Measurements from ENCODE around the gene ADPGK. TPM values are rescaled to one million over a fixed set of nuclear protein-coding genes. Genes with fewer than 3 reads are reported as not detected.
"Not testable (repeated sequence)": the region's sequence is repeated elsewhere in the genome, so short reads cannot be mapped to it uniquely, and the experiment has no call there.

ADPGK gene
- total RNA-seq, 2 donors from 2014 or later: 52.0 to 68.6 TPM

DNA sequence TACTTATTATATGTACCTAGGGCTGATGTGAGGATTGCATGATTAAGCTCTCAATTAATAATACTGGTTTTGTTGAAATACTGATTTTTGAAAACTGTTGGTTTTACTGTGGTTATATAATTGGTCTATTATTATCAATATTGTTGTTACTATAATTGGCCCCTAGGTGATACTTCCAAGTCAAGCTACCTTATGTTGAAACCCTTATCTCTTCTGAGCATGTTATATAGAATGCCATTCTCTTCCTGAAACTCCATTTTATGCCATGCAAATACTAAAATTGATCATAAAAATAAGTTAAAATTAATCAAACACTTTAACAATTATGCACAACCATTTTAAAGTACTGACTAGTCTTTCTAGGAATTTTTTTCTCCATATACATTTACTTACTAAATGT is 51.5 kb downstream of the ADPGK start:
- TF ChIP-seq, protein P1, sequence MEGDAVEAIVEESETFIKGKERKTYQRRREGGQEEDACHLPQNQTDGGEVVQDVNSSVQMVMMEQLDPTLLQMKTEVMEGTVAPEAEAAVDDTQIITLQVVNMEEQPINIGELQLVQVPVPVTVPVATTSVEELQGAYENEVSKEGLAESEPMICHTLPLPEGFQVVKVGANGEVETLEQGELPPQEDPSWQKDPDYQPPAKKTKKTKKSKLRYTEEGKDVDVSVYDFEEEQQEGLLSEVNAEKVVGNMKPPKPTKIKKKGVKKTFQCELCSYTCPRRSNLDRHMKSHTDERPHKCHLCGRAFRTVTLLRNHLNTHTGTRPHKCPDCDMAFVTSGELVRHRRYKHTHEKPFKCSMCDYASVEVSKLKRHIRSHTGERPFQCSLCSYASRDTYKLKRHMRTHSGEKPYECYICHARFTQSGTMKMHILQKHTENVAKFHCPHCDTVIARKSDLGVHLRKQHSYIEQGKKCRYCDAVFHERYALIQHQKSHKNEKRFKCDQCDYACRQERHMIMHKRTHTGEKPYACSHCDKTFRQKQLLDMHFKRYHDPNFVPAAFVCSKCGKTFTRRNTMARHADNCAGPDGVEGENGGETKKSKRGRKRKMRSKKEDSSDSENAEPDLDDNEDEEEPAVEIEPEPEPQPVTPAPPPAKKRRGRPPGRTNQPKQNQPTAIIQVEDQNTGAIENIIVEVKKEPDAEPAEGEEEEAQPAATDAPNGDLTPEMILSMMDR (conservative IDR thresholded peaks at IDR 0.05): no peak
- Histone ChIP-seq H3K36me3 (ENCODE audit: control insufficient read depth, insufficient read depth, low read length) (peaks cover 53% of the 10 kb centered on the region), H3K9me3 (ENCODE audit: control insufficient read depth, low read length) (no peaks in the 10 kb centered on the region), H3K4me1 (ENCODE audit: control insufficient read depth, insufficient read depth, low read length) (peaks cover 24% of the 10 kb centered on the region), H3K27ac (ENCODE audit: low read depth, low read length) (no peak overlapping the region), H3K9ac (ENCODE audit: extremely low read depth, low read length, poor library complexity, severe bottlenecking) (no peak overlapping the region), H3K27me3 (ENCODE audit: control insufficient read depth, insufficient read depth, low read length, poor library complexity, severe bottlenecking) (no peaks in the 10 kb centered on the region), H3K4me3 (ENCODE audit: low read length) (no peak overlapping the region)
- Mint-ChIP-seq H3K27ac (no peak overlapping the region), H3K4me1 (peaks cover 29% of the 10 kb centered on the region), H3K36me3 (ENCODE audit: low read depth) (peaks cover 46% of the 10 kb centered on the region), H3K4me3 (no peak overlapping the region), H3K9me3 (no peaks in the 10 kb centered on the region), H3K27me3 (ENCODE audit: insufficient read depth) (no peaks in the 10 kb centered on the region)
- DNase-seq: no peak

DNA sequence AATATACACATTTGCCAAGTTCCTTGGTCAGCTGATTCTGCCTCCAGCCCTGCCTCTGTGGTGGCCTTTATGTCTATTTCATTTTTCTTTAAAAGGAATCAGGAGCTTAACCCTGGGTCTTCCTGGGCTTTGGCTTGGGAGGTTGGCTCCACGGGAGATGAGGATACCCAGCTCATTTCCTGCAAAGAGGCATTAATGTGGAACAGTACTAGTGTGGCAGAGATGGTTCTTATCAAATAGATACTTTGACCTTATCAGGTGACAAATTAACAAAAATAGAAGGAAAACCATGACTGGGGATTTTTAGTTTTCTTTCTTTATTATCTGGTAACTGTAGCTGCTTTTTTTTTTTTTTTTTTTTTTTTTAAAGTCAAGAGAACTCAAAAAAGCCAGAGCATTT is 54.7 kb downstream of the ADPGK start:
- Mint-ChIP-seq H3K4me3 (no peak overlapping the region), H3K4me1 (peaks cover 12% of the 10 kb centered on the region), H3K27ac (no peak overlapping the region), H3K9me3 (no peaks in the 10 kb centered on the region), H3K36me3 (ENCODE audit: low read depth) (peaks cover 36% of the 10 kb centered on the region), H3K27me3 (ENCODE audit: insufficient read depth) (no peaks in the 10 kb centered on the region)
- DNase-seq: no peak
- Histone ChIP-seq H3K9me3 (ENCODE audit: control insufficient read depth, low read length) (no peaks in the 10 kb centered on the region), H3K9ac (ENCODE audit: extremely low read depth, low read length, poor library complexity, severe bottlenecking) (no peak overlapping the region), H3K4me1 (ENCODE audit: control insufficient read depth, insufficient read depth, low read length) (peaks cover 13% of the 10 kb centered on the region), H3K4me3 (ENCODE audit: low read length) (no peak overlapping the region), H3K27me3 (ENCODE audit: control insufficient read depth, insufficient read depth, low read length, poor library complexity, severe bottlenecking) (no peaks in the 10 kb centered on the region), H3K36me3 (ENCODE audit: control insufficient read depth, insufficient read depth, low read length) (peaks cover 37% of the 10 kb centered on the region), H3K27ac (ENCODE audit: low read depth, low read length) (no peak overlapping the region)
- WGBS, 2 experiments (ENCODE audit: insufficient coverage in 1 of 2, insufficient read length in 1 of 2): 78% methylated on average over 1 of the region's 1 CpG; no CpG with 5 or more reads in 1 of the 2 experiments
- TF ChIP-seq, protein P1 (conservative IDR thresholded peaks at IDR 0.05): no peak

DNA sequence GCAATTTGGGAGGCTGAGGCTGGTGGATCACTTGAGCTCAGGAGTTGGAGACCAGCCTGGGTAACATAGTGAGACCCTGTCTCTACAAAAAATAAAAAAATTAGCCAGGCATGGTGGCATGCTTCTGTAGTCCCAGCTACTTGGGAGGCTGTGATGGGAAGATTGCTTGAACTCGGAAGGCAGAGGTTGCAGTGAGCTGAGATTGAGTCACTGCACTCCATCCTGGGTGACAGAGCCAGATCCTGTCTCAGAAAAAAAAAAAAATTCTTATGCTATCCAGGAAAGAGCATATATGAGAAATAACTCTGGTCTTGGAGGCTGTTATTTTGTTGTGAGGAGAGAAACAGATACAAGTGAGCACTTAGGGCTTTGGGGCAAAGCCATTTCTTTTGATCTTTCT is 55.3 kb downstream of the ADPGK start:
- DNase-seq; H3K27me3 Mint-ChIP-seq (ENCODE audit: insufficient read depth); H3K9me3 ChIP-seq (ENCODE audit: control insufficient read depth, low read length); H3K9me3 Mint-ChIP-seq; H3K27ac ChIP-seq (ENCODE audit: low read depth, low read length); H3K4me3 Mint-ChIP-seq; H3K27me3 ChIP-seq (ENCODE audit: control insufficient read depth, insufficient read depth, low read length, poor library complexity, severe bottlenecking); H3K9ac ChIP-seq (ENCODE audit: extremely low read depth, low read length, poor library complexity, severe bottlenecking); H3K27ac Mint-ChIP-seq; H3K4me3 ChIP-seq (ENCODE audit: low read length): not testable (repeated sequence)
- 86 to 100% methylated on average over 1 of the region's 1 CpG for WGBS, 2 experiments (ENCODE audit: insufficient coverage in 1 of 2, insufficient read length in 1 of 2)
- Mint-ChIP-seq H3K4me1 (peaks cover 12% of the 10 kb centered on the region), H3K36me3 (ENCODE audit: low read depth) (peaks cover 35% of the 10 kb centered on the region)
- H3K4me1 ChIP-seq (ENCODE audit: control insufficient read depth, insufficient read depth, low read length): peaks cover 13% of the 10 kb centered on the region
- peaks cover 37% of the 10 kb centered on the region for H3K36me3 ChIP-seq (ENCODE audit: control insufficient read depth, insufficient read depth, low read length)

DNA sequence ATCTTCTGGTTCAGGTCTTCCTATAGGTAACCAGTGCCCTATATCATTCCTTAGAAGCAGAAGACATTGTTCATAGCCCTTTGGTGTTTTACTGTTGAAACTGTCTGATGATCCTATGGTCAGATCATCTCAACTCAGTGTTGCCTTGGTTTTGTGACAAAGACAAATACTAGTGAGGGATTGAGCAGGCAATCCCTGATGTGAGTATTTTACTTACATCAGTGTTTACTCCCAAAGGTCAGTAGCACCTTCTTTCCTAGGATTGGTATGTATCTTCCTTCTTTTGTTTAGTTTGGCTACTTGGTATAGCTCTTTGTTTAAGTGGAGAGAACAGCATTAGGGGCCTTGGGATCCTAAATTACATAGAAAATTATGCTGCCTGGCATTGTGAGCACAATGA is 56.4 kb downstream of the ADPGK start:
- Histone ChIP-seq H3K27me3 (ENCODE audit: control insufficient read depth, insufficient read depth, low read length, poor library complexity, severe bottlenecking) (no peaks in the 10 kb centered on the region), H3K27ac (ENCODE audit: low read depth, low read length) (no peak overlapping the region), H3K36me3 (ENCODE audit: control insufficient read depth, insufficient read depth, low read length) (peaks cover 36% of the 10 kb centered on the region), H3K9ac (ENCODE audit: extremely low read depth, low read length, poor library complexity, severe bottlenecking) (peak overlapping the region; percentile 11), H3K4me1 (ENCODE audit: control insufficient read depth, insufficient read depth, low read length) (peaks cover 13% of the 10 kb centered on the region), H3K4me3 (ENCODE audit: low read length) (no peak overlapping the region), H3K9me3 (ENCODE audit: control insufficient read depth, low read length) (no peaks in the 10 kb centered on the region)
- peaks cover 27% of the 10 kb centered on the region for H3K36me3 Mint-ChIP-seq (ENCODE audit: low read depth)
- peak overlapping the region; percentile 65 for H3K27ac Mint-ChIP-seq
- H3K27me3 Mint-ChIP-seq (ENCODE audit: insufficient read depth): no peaks in the 10 kb centered on the region
- H3K4me3 Mint-ChIP-seq: no peak overlapping the region
- peaks cover 14% of the 10 kb centered on the region for H3K4me1 Mint-ChIP-seq
- DNase-seq: no peak
- H3K9me3 Mint-ChIP-seq: no peaks in the 10 kb centered on the region
- TF ChIP-seq, protein P1 (conservative IDR thresholded peaks at IDR 0.05): no peak

GRCh38 chr15:72725851-72726250 is 57.7 kb downstream of the ADPGK start:
- 93 to 96% methylated on average over 6 of the region's 6 CpGs for WGBS, 2 experiments (ENCODE audit: insufficient coverage in 1 of 2, insufficient read length in 1 of 2)
- peaks cover 24% of the 10 kb centered on the region for H3K36me3 ChIP-seq (ENCODE audit: control insufficient read depth, insufficient read depth, low read length)
- H3K4me3 ChIP-seq (ENCODE audit: low read length): not testable (repeated sequence)

More at GRCh38 chr15:72725851-72726250, 57.7 kb downstream of the ADPGK start:
- H3K9ac ChIP-seq (ENCODE audit: extremely low read depth, low read length, poor library complexity, severe bottlenecking); H3K9me3 Mint-ChIP-seq; H3K27ac Mint-ChIP-seq; DNase-seq; H3K27me3 Mint-ChIP-seq (ENCODE audit: insufficient read depth); H3K27me3 ChIP-seq (ENCODE audit: control insufficient read depth, insufficient read depth, low read length, poor library complexity, severe bottlenecking); H3K9me3 ChIP-seq (ENCODE audit: control insufficient read depth, low read length); H3K4me3 Mint-ChIP-seq; H3K27ac ChIP-seq (ENCODE audit: low read depth, low read length): not testable (repeated sequence)
- H3K36me3 Mint-ChIP-seq (ENCODE audit: low read depth): peaks cover 15% of the 10 kb centered on the region
- H3K4me1 Mint-ChIP-seq: peaks cover 14% of the 10 kb centered on the region
- H3K4me1 ChIP-seq (ENCODE audit: control insufficient read depth, insufficient read depth, low read length): peaks cover 13% of the 10 kb centered on the region

Measured in endodermal cell (in vitro differentiated cells).